Breast epithelium (tissue), 4 donors: ENCODE measurements around the gene DGCR6. TPM values are rescaled to one million over a fixed set of nuclear protein-coding genes. Genes with fewer than 3 reads are reported as not detected.
"Not testable (repeated sequence)": the region's sequence is repeated elsewhere in the genome, so short reads cannot be mapped to it uniquely, and the experiment has no call there.

ENCODE experiments used
- DNase-seq, 2 donors: peaks; one replicate each; pipeline ENCODE4 v3.0.0-alpha.2; 2019; ENCODE audit warnings: low spot score in 2 of 2
- H3K27ac ChIP-seq, 2 donors: fragments of 200-600 bp; sonication (generic) in 1 of 2; one replicate each; pipeline ENCODE4 v1.5.1; 2016 to 2019; ENCODE audit warnings: mild to moderate bottlenecking in 1 of 2
- H3K27me3 ChIP-seq, 2 donors: fragments of 200-600 bp; sonication (generic) in 1 of 2; one replicate each; pipeline versions ENCODE4 v1.5.1 to v1.6.0; 2017 to 2019; ENCODE audit warnings: control low read depth in 1 of 2, mild to moderate bottlenecking in 1 of 2
- H3K36me3 ChIP-seq: fragments of 200-600 bp; one replicate; pipeline ENCODE4 v1.5.1; 2019
- H3K4me1 ChIP-seq, 2 donors: fragments of 200-600 bp; sonication (generic); one replicate each; pipeline ENCODE4 v1.5.1; 2016 to 2019; ENCODE audit warnings: control low read depth in 1 of 2
- H3K4me3 ChIP-seq, 3 donors: fragments of 200-600 bp; sonication (generic); 1 replicate in 2 of 3; 2 replicates in 1 of 3; pipeline ENCODE4 v1.5.1; 2016 to 2019; ENCODE audit warnings: mild to moderate bottlenecking in 3 of 3, moderate library complexity in 2 of 3
- H3K9me3 ChIP-seq, 2 donors: fragments of 200-600 bp; sonication (generic) in 1 of 2; one replicate each; pipeline ENCODE4 v1.5.1; 2016 to 2019; ENCODE audit warnings: control low read depth in 1 of 2
- POLR2A ChIP-seq: fragments of 450-650 bp; IDR thresholded peaks from one replicate; pipeline ENCODE4 v1.6.1; 2016; ENCODE audit warnings: antibody characterized with exemption, mild to moderate bottlenecking, moderate library complexity
- POLR2AphosphoS5 ChIP-seq, 3 donors: sonication (generic); formaldehyde crosslinking; IDR thresholded peaks; one replicate each; pipeline ENCODE4 v1.6.1; 2017; ENCODE audit warnings: antibody characterized with exemption in 3 of 3
- intact Hi-C: fragments of 100-400 bp; cut with DNase I; formaldehyde crosslinking; loops from one replicate; pipeline ENCODE4 v1.15.1; 2023; ENCODE audit warnings: low total_unique reads
- total RNA-seq, 3 donors: library from RNA; depleted of rRNA; stranded (reverse); fragments of >200 nt; gene quantifications; one replicate each; pipeline ENCODE4 v1.1.0, GENCODE V29; 2016
- TF ChIP-seq, protein P1 (sequence below), 3 donors: fragments of 450-650 bp; IDR thresholded peaks; one replicate each; pipeline ENCODE4 v1.5.1; 2016 to 2017; ENCODE audit warnings: antibody characterized with exemption in 3 of 3, mild to moderate bottlenecking in 3 of 3, moderate library complexity in 3 of 3

Gene DGCR6
- total RNA-seq, 3 donors from 2014 or later, result 5.9 to 11.5 (median 6.9) TPM

DNA sequence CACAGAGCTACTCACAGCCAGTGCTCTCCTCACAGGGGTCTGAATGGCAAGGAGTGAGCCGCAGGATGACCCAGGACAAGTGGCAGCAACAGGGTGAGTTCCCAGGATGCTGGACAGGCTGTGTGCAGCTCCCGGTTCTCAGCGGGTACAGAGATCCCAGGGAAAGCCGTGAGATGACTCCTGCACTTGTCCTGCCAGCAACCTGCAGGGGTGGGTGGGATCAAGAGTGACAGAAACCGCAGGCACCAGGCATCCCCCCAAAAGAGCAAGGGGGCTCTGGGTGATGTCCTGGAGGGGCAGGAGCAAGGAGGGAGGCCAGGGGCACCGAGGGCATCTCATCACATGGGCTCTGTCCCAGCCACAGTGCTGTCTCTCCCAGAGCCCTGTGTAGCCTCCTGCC, 45.9 kb downstream of the DGCR6 start:
- H3K4me1 ChIP-seq, result no peaks in the 10 kb centered on the region
- TF ChIP-seq POLR2AphosphoS5 (IDR thresholded peaks at IDR 0.05) (no peak), POLR2A (no peak)
- TF ChIP-seq, protein P1, sequence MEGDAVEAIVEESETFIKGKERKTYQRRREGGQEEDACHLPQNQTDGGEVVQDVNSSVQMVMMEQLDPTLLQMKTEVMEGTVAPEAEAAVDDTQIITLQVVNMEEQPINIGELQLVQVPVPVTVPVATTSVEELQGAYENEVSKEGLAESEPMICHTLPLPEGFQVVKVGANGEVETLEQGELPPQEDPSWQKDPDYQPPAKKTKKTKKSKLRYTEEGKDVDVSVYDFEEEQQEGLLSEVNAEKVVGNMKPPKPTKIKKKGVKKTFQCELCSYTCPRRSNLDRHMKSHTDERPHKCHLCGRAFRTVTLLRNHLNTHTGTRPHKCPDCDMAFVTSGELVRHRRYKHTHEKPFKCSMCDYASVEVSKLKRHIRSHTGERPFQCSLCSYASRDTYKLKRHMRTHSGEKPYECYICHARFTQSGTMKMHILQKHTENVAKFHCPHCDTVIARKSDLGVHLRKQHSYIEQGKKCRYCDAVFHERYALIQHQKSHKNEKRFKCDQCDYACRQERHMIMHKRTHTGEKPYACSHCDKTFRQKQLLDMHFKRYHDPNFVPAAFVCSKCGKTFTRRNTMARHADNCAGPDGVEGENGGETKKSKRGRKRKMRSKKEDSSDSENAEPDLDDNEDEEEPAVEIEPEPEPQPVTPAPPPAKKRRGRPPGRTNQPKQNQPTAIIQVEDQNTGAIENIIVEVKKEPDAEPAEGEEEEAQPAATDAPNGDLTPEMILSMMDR (IDR thresholded peaks at IDR 0.05), result no peak
- H3K27ac ChIP-seq, result no peak overlapping the region
- peaks cover 0 to 5% of the 10 kb centered on the region in 2 donors for H3K27me3 ChIP-seq
- no peak overlapping the region for H3K4me3 ChIP-seq
- no peaks in the 10 kb centered on the region for H3K9me3 ChIP-seq
- intact Hi-C loops, result loop anchor here (10.0 kb wide), 1 partner anchor 683 kb away; no protein-coding TSS in a partner anchor
- DNase-seq, result no peak
- H3K36me3 ChIP-seq, result no peaks in the 10 kb centered on the region

DNA sequence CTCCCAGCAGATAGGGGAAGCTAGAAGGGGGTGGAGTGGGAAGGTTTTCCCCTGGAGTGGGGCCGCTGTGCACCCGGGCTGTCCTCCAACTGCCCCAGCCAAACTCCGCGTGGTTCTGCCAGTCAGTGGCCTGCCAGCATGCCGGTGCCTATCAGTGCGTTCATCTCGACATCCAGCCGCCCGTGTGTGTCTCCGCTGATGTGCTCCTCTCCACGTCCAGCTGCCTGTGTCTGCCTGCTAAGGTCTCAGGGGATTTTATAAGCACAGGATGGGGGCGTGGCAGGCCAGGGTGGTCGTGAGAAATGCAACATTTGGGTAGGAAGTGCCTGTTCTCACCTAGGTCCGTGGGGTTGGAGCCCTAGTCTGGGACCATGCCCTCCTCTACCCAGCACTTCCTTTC, 47.0 kb downstream of the DGCR6 start:
- not testable (repeated sequence) for H3K27me3 ChIP-seq, H3K4me1 ChIP-seq, H3K36me3 ChIP-seq, H3K9me3 ChIP-seq, H3K27ac ChIP-seq, H3K4me3 ChIP-seq
- intact Hi-C loops, result loop anchor here (10.0 kb wide), 1 partner anchor 682 kb away; no protein-coding TSS in a partner anchor
- peak in 1 of 2 donors; percentile 38 for DNase-seq

DNA sequence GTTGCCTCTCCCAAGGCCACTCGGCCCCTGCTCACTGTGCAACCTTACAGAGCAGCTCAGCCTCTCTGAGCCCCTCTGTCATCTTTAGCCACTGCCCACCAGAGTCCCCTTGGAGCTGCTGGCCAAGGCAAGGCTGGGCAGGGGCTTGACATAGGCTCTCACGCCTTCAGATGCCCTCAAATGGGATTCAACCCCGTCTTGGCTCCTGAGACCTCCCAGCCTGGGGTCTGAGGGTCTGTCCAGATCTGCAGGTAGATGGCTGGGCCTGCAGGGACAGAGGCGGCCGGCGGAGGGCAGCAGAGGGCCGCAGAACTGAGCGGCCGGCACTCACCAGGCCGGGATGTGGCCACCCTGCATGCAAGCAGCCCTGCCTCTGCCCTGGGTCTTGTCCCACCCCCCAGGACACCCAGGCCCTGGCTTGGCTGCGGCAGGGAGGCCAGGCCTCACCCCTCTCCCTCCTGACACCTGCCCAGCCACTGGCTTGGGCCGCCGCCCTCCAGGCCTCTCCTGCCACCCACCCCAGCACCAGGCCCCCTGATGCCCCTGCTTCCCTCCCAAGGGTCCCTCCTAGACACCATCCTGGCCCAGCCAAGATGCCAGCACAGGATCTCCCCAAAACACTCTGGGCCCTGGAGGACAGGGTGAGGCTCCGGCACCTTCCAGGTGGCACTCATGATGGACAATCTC, 48.3 kb downstream of the DGCR6 start:
- TF ChIP-seq, protein P1 (IDR thresholded peaks at IDR 0.05), result peak in 2 of 3 donors; percentile 70 to 71
- intact Hi-C loops, result loop anchor here (10.0 kb wide), 1 partner anchor 680 kb away; no protein-coding TSS in a partner anchor
- DNase-seq, result peak; percentile 40 to 71
- not testable (repeated sequence) for H3K4me1 ChIP-seq, H3K27ac ChIP-seq, H3K4me3 ChIP-seq, H3K27me3 ChIP-seq, H3K9me3 ChIP-seq, H3K36me3 ChIP-seq

DNA sequence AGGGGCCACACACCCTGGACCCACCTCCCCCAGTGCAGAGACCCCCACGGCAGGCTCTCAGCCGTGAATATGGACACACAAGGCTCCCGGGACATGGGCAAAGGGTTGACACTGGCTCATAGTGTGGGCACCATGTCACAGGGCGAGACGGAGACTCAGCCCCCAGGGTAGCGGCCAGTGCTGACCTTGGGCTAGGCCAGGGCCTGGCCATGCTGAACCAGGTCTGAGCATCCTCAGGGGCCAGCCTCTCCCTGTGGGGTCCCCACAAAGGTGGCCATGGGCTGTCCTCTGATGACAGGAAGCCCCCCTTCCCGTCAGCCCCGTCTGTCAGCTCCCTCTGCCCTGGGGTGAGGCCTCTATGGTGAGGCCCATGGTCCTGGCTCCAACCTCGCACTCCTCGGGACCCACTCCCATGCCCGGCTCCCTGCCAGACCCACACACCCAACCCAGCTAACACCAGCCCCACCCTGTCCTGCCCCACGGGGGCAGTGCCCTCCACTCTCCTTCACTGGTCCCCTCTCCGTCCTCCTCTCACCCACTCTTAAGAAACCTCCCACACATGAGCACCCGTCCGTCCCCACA, 49.0 kb downstream of the DGCR6 start:
- H3K36me3 ChIP-seq, result no peaks in the 10 kb centered on the region
- H3K27ac ChIP-seq, result no peak overlapping the region
- no peak overlapping the region for H3K4me3 ChIP-seq
- H3K4me1 ChIP-seq, result no peaks in the 10 kb centered on the region
- TF ChIP-seq POLR2A, result no peak
- TF ChIP-seq POLR2AphosphoS5 (IDR thresholded peaks at IDR 0.05), result no peak
- TF ChIP-seq, protein P1 (IDR thresholded peaks at IDR 0.05), result no peak
- H3K27me3 ChIP-seq, result peaks cover 0 to 8% of the 10 kb centered on the region in 2 donors
- H3K9me3 ChIP-seq, result no peaks in the 10 kb centered on the region
- intact Hi-C loops, result loop anchor here (10.0 kb wide), 1 partner anchor 680 kb away; no protein-coding TSS in a partner anchor
- peak in 1 of 2 donors; percentile 36 for DNase-seq

DNA sequence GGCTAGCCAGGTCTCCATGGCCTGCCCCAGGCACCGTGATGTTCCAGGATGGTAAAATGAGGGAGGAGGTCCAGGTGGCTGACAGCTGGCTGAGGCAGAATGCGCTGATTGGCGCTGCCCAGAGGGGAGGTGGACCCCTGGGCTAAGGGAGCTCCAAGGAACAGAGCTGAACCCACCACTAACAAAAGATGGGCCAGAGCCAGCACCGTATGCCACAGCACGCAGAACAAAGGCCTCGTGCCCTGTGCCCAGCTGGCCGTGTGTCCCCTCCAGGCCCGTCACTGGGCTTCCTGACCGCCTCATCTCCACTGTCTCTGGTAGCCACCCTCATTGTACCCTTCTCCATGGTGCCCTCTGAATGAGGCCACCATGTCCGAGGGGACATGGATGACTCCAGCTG, 49.6 kb downstream of the DGCR6 start:
- peak in 1 of 2 donors; percentile 30 for DNase-seq
- no peaks in the 10 kb centered on the region for H3K36me3 ChIP-seq
- no peaks in the 10 kb centered on the region for H3K4me1 ChIP-seq
- H3K4me3 ChIP-seq, result no peak overlapping the region
- intact Hi-C loops, result loop anchor here (10.0 kb wide), 1 partner anchor 679 kb away; no protein-coding TSS in a partner anchor
- H3K9me3 ChIP-seq, result no peaks in the 10 kb centered on the region
- TF ChIP-seq POLR2A (no peak), POLR2AphosphoS5 (IDR thresholded peaks at IDR 0.05) (no peak)
- TF ChIP-seq, protein P1 (IDR thresholded peaks at IDR 0.05), result no peak
- H3K27me3 ChIP-seq, result peaks cover 0 to 8% of the 10 kb centered on the region in 2 donors
- no peak overlapping the region for H3K27ac ChIP-seq

DNA sequence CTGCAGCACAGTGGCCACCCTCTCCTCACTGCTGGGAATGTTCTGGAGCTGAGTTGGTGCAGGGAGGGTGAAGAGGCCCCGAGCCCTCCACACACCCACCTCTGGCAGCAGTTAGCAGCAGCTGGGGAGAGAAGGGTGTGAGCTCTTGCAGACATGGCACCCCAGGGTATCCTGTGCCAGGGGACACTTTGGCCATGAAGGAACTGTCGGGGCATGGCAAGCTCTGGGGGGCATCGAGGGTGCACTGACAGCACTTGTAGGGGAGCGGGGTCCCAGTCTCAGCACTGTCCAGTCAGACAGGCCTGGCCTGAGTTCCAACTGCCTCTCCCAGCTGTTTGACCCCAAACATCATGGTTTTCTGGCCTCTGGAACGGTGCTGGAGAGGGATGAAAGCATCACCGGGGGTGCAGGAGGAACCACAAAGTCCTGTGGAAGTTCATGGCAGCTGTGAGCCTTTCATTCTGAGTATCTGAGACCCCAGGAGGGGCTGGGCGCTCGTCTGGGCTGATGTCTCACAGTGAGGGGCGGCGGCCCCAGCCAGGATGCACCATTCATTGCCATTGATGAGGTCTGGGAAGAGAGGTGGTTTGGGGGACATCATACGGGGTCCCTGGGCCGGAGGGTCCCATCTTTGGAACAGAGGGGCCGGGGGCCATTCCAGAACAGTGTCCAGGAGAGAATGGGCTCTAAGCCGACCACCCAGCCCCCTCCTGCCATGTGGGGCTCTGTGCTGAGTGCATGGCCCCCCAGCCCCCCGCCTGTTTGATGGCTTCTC, 50.2 kb downstream of the DGCR6 start:
- H3K27ac ChIP-seq, H3K27me3 ChIP-seq, H3K9me3 ChIP-seq, H3K4me1 ChIP-seq, H3K36me3 ChIP-seq, H3K4me3 ChIP-seq: not testable (repeated sequence)
- intact Hi-C loops, result loop anchor here (10.0 kb wide), 1 partner anchor 678 kb away; no protein-coding TSS in a partner anchor
- DNase-seq, result peak in 1 of 2 donors; percentile 33

DNA sequence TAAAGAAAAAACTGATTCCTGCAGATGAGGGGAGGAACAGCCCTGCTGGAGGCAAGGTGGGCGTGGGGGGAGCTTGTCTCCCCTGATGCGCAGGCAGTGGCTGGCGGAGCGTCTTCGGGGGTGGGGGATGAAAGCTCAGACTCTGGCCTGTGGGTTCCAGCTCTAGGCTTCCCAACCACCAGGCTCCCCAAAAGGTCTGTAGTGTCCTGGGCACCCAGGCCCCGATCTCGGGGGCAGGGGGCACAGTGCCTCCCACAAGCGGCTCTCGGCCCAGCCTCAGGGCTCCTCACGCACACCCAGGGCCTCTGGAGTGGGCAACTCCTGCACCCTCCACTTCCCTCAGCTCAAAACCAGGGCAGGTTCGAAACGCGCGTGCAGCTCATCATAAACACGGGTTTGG, 50.8 kb downstream of the DGCR6 start:
- H3K9me3 ChIP-seq, H3K27ac ChIP-seq, H3K4me1 ChIP-seq, H3K27me3 ChIP-seq, H3K4me3 ChIP-seq, H3K36me3 ChIP-seq: not testable (repeated sequence)
- peak in 1 of 2 donors; percentile 36 for DNase-seq
- intact Hi-C loops, result loop anchor here (10.0 kb wide), 1 partner anchor 678 kb away; no protein-coding TSS in a partner anchor

DNA sequence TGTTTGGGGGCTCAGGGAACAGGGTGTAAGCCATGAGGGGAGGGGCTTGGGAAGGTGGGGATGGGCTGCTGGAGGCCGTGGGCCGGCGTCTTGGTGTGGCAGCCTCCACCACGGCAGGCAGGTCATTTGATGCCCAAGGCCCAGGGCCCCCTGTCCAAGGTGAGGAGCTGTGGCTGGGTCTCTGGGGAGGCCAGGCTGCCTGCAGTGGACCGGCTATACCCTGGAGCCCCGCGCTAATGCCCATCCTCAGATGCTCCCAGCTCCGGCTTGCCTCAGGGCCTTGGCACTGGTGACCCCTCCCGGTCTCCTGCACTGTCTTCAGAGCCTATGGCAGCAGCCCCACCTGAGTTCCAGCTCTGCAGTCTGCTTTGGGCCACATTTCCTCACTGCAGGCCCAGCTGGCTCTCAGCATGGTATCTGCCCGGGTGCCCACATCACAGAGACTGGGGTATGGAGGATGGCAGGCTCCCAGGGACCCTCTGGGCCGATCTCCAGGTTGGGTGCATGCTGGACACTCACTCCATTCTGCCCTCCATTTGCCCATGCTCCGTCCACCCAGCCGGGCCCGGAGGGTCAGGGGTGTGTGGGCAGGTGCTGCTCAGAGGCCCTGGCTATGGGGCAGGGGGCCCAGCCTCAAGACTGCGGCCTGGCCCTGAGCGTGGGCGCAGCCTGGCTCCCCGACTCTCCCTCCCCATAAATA, 51.7 kb downstream of the DGCR6 start:
- not testable (repeated sequence) for H3K9me3 ChIP-seq, H3K4me3 ChIP-seq, H3K27me3 ChIP-seq, DNase-seq, H3K27ac ChIP-seq, H3K4me1 ChIP-seq, H3K36me3 ChIP-seq
- intact Hi-C loops, result loop anchor here (10.0 kb wide), 1 partner anchor 677 kb away; no protein-coding TSS in a partner anchor
